Stimulated activated CD8-positive, alpha-beta memory T cell treated with anti-CD3 and anti-CD28 coated beads, Interleukin-4, amount 100 ng/mL, for 4 hours (primary cell): ENCODE data around the gene ZNF615.
"Not testable (repeated sequence)": the region's sequence is repeated elsewhere in the genome, so short reads cannot be mapped to it uniquely, and the experiment has no call there.

Experiments used
- DNase-seq, 2 donors: peaks; one replicate each; pipeline ENCODE4 v3.0.0-alpha.2; 2020; ENCODE audit warnings: low read depth in 2 of 2, low spot score in 1 of 2

Gene ZNF615

GRCh38 chr19:51980926-51981325, 27.1 kb downstream of the ZNF615 start:
- DNase-seq: not testable (repeated sequence)

DNA sequence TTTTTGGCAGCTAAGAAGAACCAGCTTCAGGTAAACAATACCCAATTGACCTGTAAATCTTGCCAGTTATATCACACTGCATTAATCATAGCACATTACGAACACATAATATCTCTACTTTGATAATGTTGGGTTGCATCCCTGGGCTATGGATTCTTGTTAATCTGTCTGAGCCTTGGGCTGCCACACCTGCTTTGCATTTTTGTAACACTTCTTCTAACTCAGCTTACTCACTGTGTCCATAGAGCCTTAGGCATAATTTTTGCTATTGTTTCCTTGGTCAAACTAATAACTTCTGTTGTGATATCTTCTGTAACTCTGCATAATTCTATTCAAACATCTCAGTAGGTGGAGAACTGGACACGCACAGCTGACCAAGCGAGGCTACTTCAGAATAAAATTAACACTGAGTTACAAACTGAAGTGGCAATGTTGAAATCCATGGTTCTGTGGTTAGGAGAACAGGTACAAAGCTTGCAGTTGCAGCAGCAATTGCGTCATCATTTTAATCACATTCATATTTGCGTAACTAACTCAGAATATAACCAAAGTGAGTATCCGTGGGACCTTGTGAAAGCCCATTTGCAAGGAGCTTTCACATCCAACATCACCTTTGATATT, 27.8 kb downstream of the ZNF615 start:
- DNase-seq: no peak

GRCh38 chr19:51978882-51979281, 29.1 kb downstream of the ZNF615 start:
- DNase-seq: no peak

GRCh38 chr19:51977346-51977745, 30.7 kb downstream of the ZNF615 start:
- no peak for DNase-seq

DNA sequence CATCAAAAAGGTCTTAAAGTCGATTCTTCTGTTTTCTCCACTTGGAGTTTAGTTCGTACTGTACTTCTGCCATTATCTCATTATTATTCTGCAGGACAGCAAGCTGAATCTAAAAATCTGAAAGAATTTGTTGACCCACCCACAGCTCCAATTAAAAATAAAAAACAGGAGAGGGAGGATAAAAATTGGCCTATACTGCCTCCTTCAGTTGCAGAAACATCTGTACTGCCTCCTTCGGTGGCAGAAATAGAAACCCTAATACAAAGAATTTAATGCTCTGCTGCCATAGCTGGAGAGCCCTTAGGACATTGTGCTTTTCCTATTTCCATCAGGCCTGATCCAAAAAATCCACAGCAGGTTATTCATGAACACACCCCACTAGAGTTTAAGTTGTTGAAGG, 31.2 kb downstream of the ZNF615 start:
- DNase-seq: no peak

DNA sequence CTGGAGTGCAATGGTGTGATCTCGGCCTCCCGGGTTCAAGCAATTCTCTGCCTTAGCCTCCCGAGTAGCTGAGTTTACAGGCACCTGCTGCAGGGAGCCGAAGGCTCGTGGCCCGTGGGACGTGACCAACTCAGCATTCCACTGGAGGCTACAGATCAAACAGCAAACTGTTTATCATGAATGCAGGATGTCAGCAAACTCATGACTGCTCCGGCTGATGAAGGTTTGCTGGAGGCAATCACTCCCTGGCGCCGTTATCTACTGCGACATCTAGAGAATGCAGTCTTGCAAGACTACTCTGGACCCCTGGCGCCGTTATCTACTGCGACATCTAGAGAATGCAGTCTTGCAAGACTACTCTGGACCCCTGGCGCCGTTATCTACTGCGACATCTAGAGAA, 32.2 kb downstream of the ZNF615 start:
- DNase-seq: not testable (repeated sequence)

GRCh38 chr19:51971624-51972023, 36.4 kb downstream of the ZNF615 start:
- DNase-seq: no peak

- DNase-seq: no peak
Observed at GRCh38 chr19:51970718-51971117, 37.3 kb downstream of the ZNF615 start.

DNA sequence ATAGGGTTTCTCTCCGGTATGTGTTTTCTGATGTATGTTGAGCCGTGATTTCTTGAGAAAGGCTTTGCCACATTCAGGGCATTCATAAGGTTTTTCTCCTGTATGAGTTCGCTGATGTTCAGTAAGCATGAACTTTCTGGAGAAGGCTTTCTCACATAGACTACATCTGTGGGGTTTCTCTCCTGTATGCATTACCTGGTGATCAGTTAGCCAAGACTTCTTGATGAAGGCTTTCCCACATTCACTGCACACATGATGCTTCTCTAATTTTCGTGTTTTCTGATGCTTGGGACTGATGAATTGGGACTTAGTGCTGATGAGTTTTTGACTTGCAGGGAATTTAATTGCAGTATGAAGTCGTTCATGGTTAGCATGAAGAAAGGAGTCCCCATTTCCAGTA, 42.4 kb downstream of the ZNF615 start:
- DNase-seq: no peak

- not testable (repeated sequence) for DNase-seq
Observed at GRCh38 chr19:51960621-51961233, 47.3 kb downstream of the ZNF615 start.

- DNase-seq: no peak
Observed at GRCh38 chr19:51959791-51960190, 48.2 kb downstream of the ZNF615 start.

GRCh38 chr19:51957846-51958245, 50.2 kb downstream of the ZNF615 start:
- not testable (repeated sequence) for DNase-seq

- DNase-seq: no peak
Observed at GRCh38 chr19:51948975-51949374, 59.0 kb downstream of the ZNF615 start.

GRCh38 chr19:51946602-51947001, 61.4 kb downstream of the ZNF615 start:
- DNase-seq: no peak

GRCh38 chr19:51944798-51945552, 63.0 kb downstream of the ZNF615 start:
- no peak for DNase-seq
